ENCODE results near the gene PLXND1. TPM values are rescaled to one million over a fixed set of nuclear protein-coding genes. Genes with fewer than 3 reads are reported as not detected.

Gene PLXND1
- total RNA-seq, 1 donor from 2014 or later, result 131 TPM

GRCh38 chr3:129583289-129583688, 23.2 kb downstream of the PLXND1 start:
- no peak for DNase-seq

- no peak for DNase-seq
These were observed 23.7 kb downstream of the PLXND1 start for GRCh38 chr3:129582799-129583198.

- DNase-seq, result no peak
These were observed 24.9 kb downstream of the PLXND1 start for GRCh38 chr3:129581623-129582022.

DNA sequence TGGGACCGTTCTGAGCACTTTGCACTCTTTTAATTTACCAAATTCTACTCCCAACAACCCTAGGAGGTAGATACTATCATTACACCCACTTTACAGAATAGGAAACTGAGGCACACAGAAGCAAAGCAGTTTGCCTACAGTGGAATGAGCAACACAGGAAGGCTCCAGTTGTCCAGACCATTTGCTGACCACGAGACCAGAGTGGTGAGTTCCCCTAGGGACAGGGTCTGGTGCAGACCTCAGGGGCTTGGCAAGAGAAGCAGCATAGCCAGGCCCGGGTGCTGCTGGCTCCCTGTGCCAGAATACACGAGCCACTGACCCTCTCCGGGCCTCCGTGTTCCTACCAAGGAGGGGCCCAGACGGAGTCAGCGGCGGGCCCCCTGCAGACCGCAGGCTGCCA, 26.5 kb downstream of the PLXND1 start:
- DNase-seq, result no peak

GRCh38 chr3:129577925-129578786, 28.3 kb downstream of the PLXND1 start:
- peak; percentile 51 for DNase-seq

GRCh38 chr3:129577366-129577765, 29.1 kb downstream of the PLXND1 start:
- DNase-seq, result peak; percentile 86

- DNase-seq, result peak; percentile 34
These were observed 29.7 kb downstream of the PLXND1 start for GRCh38 chr3:129576514-129577352.

- no peak for DNase-seq
These were observed 30.5 kb downstream of the PLXND1 start for GRCh38 chr3:129575997-129576384.

DNA sequence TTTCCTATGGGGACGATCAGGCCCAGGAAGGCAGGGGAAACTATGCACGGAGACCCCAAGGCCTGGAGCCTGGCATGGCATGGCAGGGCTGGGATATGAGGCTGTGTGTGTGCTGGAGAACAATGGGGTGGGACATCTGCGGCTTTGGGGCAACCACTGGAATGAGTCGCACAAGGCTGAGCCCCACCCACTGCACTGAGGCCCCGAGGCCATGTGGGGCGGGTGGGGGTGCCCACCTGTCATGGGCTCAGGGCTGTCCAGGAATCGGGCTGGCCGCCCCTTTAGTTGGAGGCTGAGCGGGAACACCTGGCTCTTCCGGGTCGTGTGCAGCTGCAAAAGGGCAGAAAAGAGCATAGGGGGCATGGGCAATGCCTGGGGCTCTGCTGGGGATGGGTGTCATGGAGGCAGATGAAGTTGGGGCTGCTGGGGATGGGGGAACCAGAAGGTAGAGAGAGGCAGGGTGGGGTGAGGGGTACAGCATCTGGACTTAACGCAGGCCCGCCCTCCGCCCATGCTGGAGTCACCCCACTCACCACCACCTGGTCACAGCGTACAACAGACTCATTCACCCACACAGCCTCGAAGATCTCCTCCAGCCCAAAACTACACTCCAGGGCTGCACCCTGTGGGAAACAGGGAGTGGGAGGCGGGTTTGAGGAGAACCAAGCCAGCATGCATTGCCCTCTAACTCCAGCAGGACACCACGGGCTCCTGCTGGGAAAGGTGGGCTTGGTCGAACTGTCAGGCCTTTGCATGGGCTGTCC, 31.1 kb downstream of the PLXND1 start:
- no peak for DNase-seq

- DNase-seq, result no peak
These were observed 32.3 kb downstream of the PLXND1 start for GRCh38 chr3:129574206-129574605.

DNA sequence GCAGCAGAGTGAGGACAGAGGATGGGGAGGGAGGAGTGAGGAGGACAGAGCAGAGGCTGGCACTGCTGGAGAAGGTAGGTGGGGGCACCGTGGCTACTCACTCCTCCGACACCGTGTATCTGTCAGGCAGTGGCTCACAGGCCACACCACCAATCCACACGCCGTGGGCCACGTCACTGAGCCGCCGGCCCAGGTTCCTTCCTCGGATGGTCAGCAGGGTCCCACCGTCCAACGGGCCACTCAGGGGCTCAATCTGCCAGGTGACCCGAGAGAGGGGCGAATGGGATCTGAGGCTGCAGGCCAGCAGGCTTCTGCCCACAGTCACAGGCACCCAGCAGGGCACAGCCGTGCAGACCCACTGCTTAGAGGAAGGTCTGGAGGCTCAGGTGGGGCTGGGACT, 33.0 kb downstream of the PLXND1 start:
- DNase-seq, result no peak

- DNase-seq, result no peak
These were observed 33.9 kb downstream of the PLXND1 start for GRCh38 chr3:129572603-129573002.

- no peak for DNase-seq
These were observed 34.6 kb downstream of the PLXND1 start for GRCh38 chr3:129571605-129572547.

DNA sequence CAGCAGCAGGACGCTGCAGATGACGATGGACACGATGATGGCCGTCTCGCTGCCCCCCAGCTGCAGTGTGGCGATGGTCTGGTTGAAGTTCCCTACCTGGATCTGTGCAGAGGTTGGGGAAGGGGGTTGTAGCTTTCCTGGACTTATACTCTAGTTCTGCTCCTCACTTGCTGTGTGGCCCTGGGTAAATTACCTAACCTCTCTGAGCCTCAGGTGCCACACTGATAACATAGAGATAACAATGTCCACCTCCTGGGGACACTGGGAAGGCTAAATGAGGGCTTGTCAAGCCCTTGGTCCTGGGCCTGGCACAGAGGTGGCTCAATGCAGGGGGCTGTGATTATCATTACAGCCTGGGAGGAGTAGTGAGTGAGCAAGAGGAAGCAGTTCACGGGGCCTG, 36.6 kb downstream of the PLXND1 start:
- no peak for DNase-seq

- DNase-seq, result no peak
These were observed 38.5 kb downstream of the PLXND1 start for GRCh38 chr3:129567939-129568338.

GRCh38 chr3:129567176-129567705, 39.2 kb downstream of the PLXND1 start:
- DNase-seq, result peak; percentile 92

- no peak for DNase-seq
These were observed 40.6 kb downstream of the PLXND1 start for GRCh38 chr3:129565902-129566301.

GRCh38 chr3:129564981-129565644, 41.4 kb downstream of the PLXND1 start:
- no peak for DNase-seq

DNA sequence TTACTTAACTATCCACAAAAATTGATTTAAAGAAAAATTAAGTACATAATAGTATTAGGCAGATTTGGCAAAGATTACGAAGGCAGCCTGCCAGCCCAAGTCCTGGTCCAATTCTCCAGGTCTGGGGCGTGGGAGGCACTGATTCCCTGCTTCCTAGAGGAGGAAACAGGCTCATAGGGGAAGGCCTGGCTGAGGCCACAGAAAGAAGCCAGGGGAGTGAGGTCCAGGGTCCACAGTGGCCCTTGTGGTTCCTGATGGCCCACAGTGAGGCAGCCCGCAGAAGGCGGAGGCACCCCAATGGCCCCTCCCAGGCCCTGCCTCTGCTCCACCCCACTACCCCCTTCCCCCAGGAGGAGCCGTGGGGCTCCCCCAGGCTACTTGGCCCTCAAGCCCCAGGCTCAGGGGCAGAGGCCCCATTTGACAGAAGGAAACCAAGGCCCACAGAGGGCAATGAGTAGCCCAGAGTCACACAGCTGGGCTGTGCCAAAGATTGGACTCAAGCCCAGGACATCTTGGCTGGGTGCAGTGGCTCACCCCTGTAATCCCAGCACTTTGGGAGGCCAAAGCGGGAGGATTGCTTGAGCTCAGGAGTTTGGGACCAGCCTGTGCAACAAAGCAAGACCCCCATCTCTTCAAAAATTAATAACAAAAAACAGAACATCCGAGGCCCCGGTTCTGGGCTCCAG, 42.5 kb downstream of the PLXND1 start:
- DNase-seq, result no peak

DNA sequence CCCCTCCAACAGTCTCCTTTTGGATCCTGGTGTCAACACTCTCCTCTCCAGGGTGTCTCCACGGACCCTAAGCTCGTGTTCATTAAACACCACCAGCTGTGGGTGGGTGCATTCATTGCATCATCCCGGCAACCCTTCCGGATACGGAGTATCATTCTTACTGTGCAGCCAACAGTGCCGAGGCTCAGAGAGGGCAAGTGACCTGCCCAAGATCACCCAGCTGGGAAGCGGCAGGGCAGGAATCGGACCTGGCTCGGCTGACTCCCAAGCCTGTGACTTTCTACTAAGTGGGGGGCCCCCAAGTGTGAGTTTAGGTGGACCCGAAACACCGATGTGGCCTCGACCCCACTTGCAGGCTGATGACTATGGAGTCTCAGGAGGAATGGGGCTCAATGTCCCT, 43.1 kb downstream of the PLXND1 start:
- no peak for DNase-seq
